ENCODE results near the gene TOGARAM1. TPM values are rescaled to one million over a fixed set of nuclear protein-coding genes. Genes with fewer than 3 reads are reported as not detected.

The TOGARAM1 gene
- total and polyA plus RNA-seq, 9 of the 15 experiments (the other 6 are each of a cell fraction or from before 2014, with no cell fraction given) = 1.3 to 6.4 (median 3.7) TPM

GRCh38 chr14:45083976-45084722, 122.2 kb downstream of the TOGARAM1 start, which contains the start of gene PRPF39:
TSS of gene PRPF39 (plus strand) at chr14:45084116. CDS start at chr14:45095240, 11,124 bp downstream.
- in situ Hi-C loops (cut with MboI) = no loop called here
- ATAC-seq (peak; percentile 90), FAIRE-seq (peak; percentile 72), DNase-seq (ENCODE audit: extremely low read depth in 1 of 4, low spot score in 3 of 4) (peak; percentile 93 to 94 (median 94))
- ChIA-PET CTCF (ENCODE audit: low intra/inter-chr PET ratio) (no interaction called here), POLR2A (interaction anchor here (0.6 to 1.4 kb wide), 5 partner anchors 13 to 479 kb away, joined by 3 to 6 read pairs (median 3); partner anchors contain the start of gene FKBP3)
- peak within 1 kb of the TSS; percentile 77 for H3K4me3 ChIP-seq
- no peaks in the 10 kb centered on the region for H3K27me3 ChIP-seq (ENCODE audit: control insufficient read depth in 2 of 2, insufficient read depth in 2 of 2, low read length in 2 of 2)
- peak within 1 kb of the TSS; percentile 99 for H2AFZ ChIP-seq (ENCODE audit: low read depth, low read length)
- intact Hi-C loops (cut with micrococcal nuclease) = loop anchor here (2.0 kb wide), 1 partner anchor 121 kb away; the partner anchor contains the start of gene TOGARAM1
- BruUV-seq (replicated peaks) = TSS peak; percentile 63
- H3K27ac ChIP-seq (ENCODE audit: extremely low read depth, low read depth, low read length) = peak within 1 kb of the TSS; percentile 83
- no peaks in the 10 kb centered on the region for H3K9me1 ChIP-seq (ENCODE audit: control insufficient read depth, insufficient read depth, low read length)
- H3K4me2 ChIP-seq (ENCODE audit: insufficient read depth, low read length) = peak within 1 kb of the TSS; percentile 84
- H3K9ac ChIP-seq (ENCODE audit: insufficient read depth in 1 of 2, low read depth in 2 of 2, low read length in 2 of 2) = peak within 1 kb of the TSS; percentile 84 to 98
- peaks cover 6% of the 10 kb centered on the region for H4K20me1 ChIP-seq (replicated peaks; ENCODE audit: control insufficient read depth, insufficient read depth, low read length)
- no peaks in the 10 kb centered on the region for H3K9me3 ChIP-seq (replicated peaks; ENCODE audit: control insufficient read depth, insufficient read depth, low read depth, low read length)
- WGBS (ENCODE audit: insufficient coverage, low coverage, missing lambda C conversion rate) = under 1% methylated on average over 21 of the region's 49 CpGs
- peaks cover 52% of the 10 kb centered on the region for H3K79me2 ChIP-seq (ENCODE audit: control insufficient read depth, insufficient read depth, low read length)
- H3K36me3 ChIP-seq (ENCODE audit: control insufficient read depth, insufficient read depth, low read length) = 0 out of 3 replicates have a peak, but pooled peaks cover 3% of the 10 kb centered on the region
- H3K4me1 ChIP-seq (replicated peaks in 1 of 2; ENCODE audit: control insufficient read depth in 2 of 2, insufficient read depth in 2 of 2, low read length in 2 of 2) = no peaks in the 10 kb centered on the region; a peak in 2 of 5 replicates
- peak; percentile 87 for TF ChIP-seq USF1 (CRISPR knock-in tag; IDR thresholded peaks at IDR 0.05)
- peak; percentile 85 for TF ChIP-seq SUPT5H (IDR thresholded peaks at IDR 0.05)
- no peak for TF ChIP-seq JUNB (CRISPR knock-in tag; conservative IDR thresholded peaks at IDR 0.05)
- TF ChIP-seq ZNF785 (CRISPR knock-in tag; IDR thresholded peaks at IDR 0.05) = no peak
- TF ChIP-seq ZEB2 (IDR thresholded peaks at IDR 0.05) = 0 out of 2 replicates have a peak, but pooled peaks have one; percentile 29
- TF ChIP-seq DACH1 (IDR thresholded peaks at IDR 0.05; ENCODE audit: partially characterized antibody) = no peak
- TF ChIP-seq ILK (tag; IDR thresholded peaks at IDR 0.05; ENCODE audit: borderline replicate concordance, low read depth) = no peak
- no peak for TF ChIP-seq PURB (CRISPR knock-in tag; IDR thresholded peaks at IDR 0.05; ENCODE audit: low read depth)
- peak; percentile 63 for TF ChIP-seq POLR2AphosphoS5 (IDR thresholded peaks at IDR 0.05; ENCODE audit: control insufficient read depth, insufficient read depth, low read depth, low read length)
- TF ChIP-seq MEIS2 (IDR thresholded peaks at IDR 0.05; ENCODE audit: partially characterized antibody) = peak; percentile 70
- peak; percentile 37; the same call in 1 of the 2 replicates for TF ChIP-seq NFIC (IDR thresholded peaks at IDR 0.05)
- peak; percentile 87 for TF ChIP-seq ZZZ3 (IDR thresholded peaks at IDR 0.05)
- 0 out of 2 replicates have a peak, but pooled peaks have one; percentile 31 for TF ChIP-seq MYNN (IDR thresholded peaks at IDR 0.05)
- no peak for TF ChIP-seq MYNN (CRISPR knock-in tag; IDR thresholded peaks at IDR 0.05)
- no peak for TF ChIP-seq PYGO2 (tag; IDR thresholded peaks at IDR 0.05)
- TF ChIP-seq KDM4B (IDR thresholded peaks at IDR 0.05; ENCODE audit: borderline replicate concordance in 2 of 2, low read depth in 1 of 2) = no peak
- peak; percentile 38; the same call in 1 of the 2 replicates for TF ChIP-seq EGR1 (conservative IDR thresholded peaks at IDR 0.05)
- TF ChIP-seq FOXP4 (CRISPR knock-in tag; IDR thresholded peaks at IDR 0.05; ENCODE audit: borderline replicate concordance) = no peak
- peak; percentile 89 for TF ChIP-seq RBBP5 (IDR thresholded peaks at IDR 0.05; ENCODE audit: borderline replicate concordance, insufficient read depth, low read length, poor library complexity, severe bottlenecking)
- TF ChIP-seq KLF16 (IDR thresholded peaks at IDR 0.05) = no peak
- TF ChIP-seq SIN3A (IDR thresholded peaks at IDR 0.05; ENCODE audit: borderline replicate concordance in 2 of 2, control insufficient read depth in 1 of 2, low read depth in 2 of 2, low read length in 2 of 2) = peak in 1 of 2 experiments; percentile 42; a peak in 2 of 4 replicates
